GM19238 (cell line): ENCODE data around the gene DPPA2.
"Not testable (repeated sequence)": the region's sequence is repeated elsewhere in the genome, so short reads cannot be mapped to it uniquely, and the experiment has no call there.

Source experiments
- DNase-seq: peaks from one replicate; pipeline ENCODE4 v3.0.0; 2011; ENCODE audit warnings: low spot score; ENCODE audit not compliant: insufficient read length

DPPA2 gene, protein sequence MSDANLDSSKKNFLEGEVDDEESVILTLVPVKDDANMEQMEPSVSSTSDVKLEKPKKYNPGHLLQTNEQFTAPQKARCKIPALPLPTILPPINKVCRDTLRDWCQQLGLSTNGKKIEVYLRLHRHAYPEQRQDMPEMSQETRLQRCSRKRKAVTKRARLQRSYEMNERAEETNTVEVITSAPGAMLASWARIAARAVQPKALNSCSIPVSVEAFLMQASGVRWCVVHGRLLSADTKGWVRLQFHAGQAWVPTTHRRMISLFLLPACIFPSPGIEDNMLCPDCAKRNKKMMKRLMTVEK

DNA sequence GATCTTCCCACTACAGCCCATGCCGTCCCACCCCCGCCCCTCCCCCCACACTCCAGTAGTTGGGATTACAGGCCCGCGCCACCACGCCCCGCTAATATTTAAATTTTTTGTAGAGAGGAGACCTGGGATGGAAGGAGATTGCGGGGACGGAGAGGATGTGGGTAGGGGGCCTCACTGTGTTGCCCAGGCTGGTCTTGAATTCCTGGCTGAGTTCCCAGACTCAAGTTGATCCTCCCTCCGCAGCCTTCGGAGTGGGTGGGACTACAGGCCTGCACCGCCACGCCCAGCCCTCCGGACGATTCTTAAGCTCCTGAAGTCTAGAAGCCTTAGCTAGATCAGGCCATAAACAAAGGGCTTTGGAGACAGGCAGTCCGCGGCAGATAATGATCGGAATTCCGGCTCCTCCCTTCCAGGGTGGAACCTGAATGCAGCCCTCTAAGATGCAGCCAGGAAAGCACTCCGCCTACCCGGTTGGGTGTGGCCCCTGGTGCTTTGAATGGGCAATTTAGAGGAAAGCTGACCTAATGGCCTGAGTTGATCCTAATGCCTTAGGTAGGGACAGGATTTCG, at the start of gene DPPA2:
Gene DPPA2 (minus strand): TSS at position 356 of the 569 bp plus-strand sequence. CDS start 1,975 bp downstream, outside the sequence.
- no peak for DNase-seq

DNA sequence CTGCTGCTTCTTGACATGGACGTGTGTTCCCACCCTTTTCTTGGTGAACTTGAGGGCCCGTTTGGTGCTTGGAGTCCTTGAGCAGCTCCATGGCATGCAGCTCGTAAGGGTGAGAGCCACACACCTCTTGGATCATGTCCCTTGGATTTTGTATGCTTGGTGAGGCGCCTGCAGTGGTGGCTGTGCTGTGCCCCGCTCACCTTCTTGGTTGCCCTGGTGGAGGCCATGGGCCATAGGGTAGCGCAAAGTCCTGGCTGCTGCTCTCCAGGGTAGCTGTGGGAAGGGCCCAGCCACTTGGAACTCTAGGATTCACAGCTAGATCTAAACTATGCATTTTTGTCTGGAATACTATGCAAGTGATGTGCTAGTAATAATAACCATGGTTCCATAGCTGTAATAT, 47.8 kb upstream of the DPPA2 start:
- DNase-seq, result no peak

DNA sequence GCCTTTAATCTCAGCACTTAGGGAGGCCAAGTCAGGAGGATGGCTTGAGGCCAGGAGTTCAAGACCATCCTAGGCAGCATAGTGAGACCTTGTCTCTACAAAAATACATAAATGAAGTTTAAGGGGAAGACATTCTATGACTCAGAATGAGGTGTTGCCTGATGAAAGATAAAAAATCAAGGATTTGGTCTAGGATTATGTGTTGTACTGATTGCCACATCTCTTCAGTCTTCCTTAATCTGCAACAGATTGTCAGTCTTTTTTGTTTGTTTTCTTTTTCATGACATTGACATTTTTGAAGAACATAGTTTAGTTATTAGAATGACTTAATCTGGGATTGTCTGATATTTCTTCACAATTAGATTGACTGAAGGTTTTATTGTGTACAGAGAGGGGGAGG, 47.3 kb upstream of the DPPA2 start:
- no peak for DNase-seq

DNA sequence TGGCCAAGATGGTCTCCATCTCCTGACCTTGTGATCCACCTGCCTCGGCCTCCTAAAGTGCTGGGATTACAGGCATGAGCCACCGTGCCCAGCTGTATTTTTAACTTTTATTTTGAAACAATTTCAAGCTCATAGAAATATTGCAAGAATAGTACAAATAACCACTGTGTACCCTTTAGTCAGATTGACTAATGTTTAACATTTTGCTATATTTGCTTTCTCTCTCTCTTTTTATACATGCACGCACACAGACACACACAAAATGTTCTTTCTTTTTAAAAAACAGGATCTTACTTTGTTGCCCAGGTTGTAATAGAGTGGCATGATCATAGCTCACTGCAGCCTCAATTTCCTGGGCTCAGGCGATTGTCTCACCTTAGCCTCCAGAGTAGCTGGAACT, 46.5 kb upstream of the DPPA2 start:
- no peak for DNase-seq

DNA sequence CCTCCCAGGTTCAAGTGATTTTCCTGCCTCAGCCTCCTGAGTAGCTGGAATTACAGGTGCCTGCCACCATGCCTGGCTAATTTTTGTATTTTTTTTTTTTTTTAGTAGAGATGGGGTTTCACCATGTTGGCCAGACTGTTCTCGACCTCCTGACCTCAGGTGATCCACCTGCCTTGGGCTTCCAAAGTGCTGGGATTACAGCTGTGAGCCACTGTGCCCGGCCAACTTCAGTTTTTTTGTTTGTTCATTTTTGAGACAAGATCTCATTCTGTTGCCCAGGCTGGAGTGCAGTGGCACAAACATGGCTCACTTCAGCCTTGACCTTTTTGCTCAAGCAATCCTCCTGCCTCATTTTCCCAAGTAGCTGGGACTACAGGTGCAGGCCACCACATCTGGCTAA, 42.5 kb upstream of the DPPA2 start:
- not testable (repeated sequence) for DNase-seq

DNA sequence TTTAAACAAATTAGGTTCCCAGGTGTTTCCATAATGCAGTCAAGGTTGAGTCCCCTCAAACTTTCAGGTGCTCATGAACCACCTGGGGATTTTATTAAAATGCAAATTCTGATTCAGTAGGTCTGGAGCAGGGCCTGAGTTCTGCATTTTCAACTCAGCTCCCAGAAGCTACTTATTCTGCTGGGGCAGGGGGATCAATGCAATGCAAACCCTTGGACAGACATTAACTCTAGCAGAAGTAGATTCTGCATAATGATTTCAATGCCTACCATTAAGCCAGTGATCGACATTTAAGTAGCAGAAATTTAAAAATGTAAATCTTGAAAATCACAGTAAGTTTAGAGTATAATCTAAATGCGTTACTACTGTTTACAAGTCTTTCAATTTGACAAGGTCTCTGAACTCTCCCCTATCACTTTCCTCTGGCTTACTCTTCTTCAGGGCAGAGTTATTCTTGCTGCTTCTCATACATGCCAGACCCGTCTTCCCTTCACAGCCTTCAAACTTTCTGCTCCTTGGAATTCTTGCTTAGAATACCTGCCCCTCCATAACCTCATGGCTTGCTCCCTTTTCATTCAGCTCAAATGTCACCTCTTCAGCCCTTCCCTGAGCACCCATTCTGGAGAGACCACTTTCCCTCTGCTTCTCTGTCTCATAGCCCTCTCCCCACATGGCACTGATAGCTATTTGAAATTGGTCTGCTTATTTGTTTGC, 40.3 kb upstream of the DPPA2 start:
- no peak for DNase-seq

DNA sequence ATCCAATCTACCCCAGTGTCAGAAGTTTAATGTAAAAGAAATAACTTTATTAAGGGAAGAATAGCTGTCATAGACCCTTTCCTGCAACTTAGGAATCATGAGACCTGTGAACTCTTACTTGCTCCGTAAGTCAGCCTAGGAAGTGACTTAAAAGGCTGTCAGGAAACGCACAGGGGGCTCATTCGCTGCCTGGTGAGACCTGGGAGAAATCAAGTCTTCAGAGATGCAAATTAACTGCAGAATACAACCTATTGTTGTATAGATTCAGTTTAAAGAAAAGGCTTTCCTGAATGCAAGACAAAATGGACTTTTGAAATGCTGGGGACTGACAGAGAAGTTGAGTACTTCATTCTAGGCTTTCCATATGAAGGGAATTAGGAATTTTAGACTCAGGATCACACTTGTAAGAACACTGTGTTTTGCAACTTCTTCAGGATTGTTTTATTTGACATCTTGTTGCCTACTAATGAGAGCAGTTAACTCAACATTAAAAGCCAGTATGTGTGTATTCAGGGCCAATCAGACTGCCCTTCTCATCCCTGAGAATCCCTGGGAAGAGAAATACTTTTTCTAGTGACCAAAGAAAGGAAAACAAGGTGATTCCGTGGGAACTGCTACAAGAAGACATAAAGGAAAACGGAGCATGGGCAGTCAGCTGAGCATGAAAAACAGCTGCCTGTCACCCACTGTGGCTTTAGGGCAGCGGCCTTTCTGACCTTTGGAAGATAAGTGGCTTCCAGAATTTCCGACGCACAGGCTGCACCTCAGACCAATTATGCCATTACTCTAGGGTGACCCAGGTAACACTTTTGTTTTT, 39.5 kb upstream of the DPPA2 start:
- DNase-seq, result no peak

DNA sequence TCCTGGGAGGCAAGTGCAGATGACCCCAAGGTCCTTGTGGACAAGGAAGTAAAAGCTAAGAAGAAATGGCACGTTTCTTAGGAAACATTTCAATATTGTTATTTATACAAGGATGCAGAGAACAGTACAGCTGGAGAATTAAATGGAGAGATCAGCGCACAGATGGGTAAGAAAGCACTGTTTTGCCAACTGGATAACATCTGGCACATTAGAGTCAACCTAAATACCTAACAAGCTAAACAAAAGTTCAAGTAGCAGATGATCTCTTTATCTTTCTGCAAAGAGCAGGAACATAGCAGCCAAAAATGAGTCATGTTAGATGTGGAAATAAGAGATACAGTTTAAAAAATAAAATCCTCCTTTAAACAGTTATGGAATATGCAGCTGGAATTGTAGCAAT, 36.7 kb upstream of the DPPA2 start:
- no peak for DNase-seq

DNA sequence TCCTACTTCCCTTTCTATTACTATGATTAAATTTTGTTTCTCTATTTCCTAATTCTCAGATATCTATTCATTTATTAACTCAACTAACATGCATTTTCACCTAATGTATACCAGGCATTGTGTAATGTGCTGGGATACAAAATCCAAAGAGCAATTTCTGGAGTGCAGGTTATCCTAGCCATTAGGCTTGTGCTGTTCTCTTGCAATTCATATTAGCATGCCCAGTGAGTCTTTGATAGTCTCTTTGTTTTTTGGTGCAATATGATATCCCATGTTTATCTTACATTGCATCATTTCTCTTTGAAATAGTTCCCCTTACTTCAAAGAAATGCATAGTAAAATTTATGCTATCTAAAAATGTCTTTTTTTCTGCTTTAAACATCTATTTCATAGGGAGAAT, 34.9 kb upstream of the DPPA2 start:
- no peak for DNase-seq

DNA sequence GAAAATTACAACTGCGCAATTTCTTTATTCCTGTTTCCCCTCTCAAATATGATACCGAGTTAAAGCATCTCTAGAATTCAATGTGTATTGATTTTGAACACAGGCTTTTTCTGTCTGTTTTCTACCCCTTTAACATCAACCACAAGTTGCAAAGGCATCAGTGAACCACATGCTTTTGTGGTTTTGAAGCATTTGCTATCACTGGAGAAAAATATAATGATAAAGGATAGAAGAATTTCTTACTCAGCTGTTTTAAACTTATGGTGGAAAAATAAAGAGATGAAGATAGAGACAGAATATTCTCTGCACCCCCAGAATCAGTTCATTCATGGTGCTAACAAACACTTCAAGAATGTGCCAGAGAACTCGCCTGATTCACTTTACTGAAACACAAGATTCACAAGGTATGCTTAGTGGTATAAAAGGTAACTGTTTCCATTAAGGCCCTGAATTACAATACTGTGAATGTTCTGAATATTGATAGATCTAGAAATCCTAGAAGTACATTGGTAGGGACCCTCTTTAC, 30.5 kb upstream of the DPPA2 start:
- no peak for DNase-seq

DNA sequence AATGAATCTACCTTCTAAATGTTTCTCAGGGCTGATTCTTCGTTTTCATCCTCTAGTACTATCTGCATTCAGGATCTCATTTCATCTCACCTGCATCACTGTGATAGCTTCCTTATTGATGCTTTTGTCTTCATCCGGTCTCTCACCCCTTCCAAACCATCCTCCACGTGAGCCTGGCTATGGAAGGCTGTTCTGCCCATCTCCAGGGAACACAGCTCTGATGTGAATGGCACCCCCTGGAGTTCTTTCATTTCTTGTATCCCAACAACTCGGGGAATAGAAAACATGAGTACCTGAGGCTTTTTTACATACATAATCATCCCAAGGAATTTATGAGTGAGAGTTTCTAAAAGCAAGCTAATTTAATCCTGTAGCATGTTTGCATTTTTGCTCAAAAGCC, 29.8 kb upstream of the DPPA2 start:
- no peak for DNase-seq

DNA sequence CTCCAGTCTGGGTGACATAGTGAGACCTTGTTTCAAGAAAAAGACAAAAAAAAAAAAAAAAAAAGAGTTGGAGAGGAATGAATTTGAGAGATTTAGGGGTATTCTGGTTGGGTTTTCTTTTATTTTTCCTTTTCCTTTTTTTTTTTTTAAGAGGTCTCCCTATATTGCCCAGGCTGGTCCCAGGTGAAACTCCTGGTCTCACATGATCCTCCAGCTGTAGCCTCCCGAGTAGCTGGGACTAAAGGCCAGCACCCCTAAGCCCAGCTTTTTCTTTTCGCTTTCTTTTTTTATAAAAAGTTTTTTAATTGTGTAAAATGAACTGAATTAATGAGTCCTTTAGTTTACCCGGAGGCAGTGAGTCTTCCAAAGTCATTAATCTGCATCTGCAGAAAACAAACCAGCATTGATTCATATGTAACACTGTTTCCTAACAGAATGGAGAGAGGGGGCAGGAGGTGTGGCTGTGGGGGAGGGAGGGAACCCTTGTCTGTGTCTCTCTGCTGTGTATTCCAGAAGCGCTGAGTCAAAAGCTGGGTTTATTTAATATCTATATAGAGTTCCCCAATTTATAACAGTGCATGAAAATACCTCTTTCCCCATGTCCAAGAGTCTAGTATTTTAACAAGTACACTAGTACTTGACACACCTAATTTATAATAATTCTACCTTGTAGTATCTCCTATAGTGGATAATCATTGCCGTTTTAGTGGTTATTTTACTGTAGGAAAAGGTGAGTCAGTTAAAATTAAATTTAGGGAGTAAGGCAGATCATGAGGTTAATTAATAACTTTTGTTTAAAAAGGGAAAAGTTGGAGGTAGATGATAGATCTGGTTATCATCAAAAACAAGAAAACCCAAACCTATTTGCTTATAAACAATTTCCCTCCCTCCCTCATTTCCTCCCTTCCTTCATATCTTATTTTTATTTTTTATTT, 23.7 kb upstream of the DPPA2 start:
- no peak for DNase-seq

DNA sequence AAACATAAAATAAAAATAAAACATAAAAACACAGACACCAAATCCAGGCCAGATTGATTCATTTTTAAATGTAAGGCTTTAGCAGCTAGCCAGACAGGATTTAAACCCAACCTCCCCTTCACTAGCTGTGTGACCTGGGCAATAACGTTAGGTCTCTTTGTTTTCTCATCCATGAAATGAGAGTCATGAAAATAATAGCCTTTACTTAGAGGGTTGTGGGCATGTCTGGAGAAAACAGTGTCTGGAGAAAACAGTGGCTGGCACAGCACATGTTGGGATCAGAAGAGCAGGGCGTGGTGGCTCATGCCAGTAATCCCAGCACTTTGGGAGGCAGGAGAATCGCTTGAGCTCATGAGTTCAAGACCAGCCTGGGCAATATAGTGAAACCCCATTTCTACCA, 22.9 kb upstream of the DPPA2 start:
- DNase-seq, result no peak

DNA sequence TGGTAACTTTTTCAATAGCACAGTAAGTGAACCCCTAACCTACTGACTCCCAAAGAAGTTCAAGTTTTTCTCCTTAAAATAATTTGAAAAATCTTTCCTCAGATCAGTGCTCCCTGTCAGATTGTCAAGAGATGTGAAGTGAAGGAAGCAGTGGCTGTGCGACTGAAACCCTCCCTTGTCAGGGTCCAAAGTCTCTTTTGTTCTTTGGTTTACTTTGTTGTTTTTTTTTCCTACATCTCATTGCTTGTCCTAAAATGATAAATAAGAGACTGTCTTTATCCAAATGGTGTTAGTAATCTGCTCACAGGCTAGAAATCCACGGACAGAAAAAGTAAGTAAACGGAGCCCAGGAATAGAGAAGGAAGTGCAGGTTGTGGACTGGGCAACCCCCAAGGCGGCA, 22.0 kb upstream of the DPPA2 start:
- DNase-seq, result no peak

DNA sequence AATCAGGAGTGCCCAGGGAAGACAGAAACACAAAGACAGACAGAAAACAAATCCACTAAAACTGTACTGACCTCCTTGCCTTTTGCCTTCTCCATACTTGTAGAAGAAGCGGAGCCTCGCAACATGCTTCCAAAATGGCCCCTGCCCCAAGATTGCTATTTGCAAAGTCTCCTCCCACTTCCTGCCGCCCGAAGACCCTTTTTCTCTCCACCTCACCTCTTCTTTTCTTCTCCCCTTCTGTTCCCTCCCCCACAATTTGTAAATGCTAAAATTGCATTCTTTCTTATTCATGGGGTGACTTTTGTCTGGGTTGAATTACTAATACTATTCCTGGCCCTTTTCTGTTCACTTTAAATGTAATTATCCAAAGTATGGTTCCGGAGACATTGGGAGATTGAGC, 21.1 kb upstream of the DPPA2 start, which contains the start of gene DPPA4:
Gene DPPA4 (minus strand): TSS at position 154 of the 400 bp plus-strand sequence. CDS start 29 bp downstream, at position 125.
- no peak for DNase-seq

DNA sequence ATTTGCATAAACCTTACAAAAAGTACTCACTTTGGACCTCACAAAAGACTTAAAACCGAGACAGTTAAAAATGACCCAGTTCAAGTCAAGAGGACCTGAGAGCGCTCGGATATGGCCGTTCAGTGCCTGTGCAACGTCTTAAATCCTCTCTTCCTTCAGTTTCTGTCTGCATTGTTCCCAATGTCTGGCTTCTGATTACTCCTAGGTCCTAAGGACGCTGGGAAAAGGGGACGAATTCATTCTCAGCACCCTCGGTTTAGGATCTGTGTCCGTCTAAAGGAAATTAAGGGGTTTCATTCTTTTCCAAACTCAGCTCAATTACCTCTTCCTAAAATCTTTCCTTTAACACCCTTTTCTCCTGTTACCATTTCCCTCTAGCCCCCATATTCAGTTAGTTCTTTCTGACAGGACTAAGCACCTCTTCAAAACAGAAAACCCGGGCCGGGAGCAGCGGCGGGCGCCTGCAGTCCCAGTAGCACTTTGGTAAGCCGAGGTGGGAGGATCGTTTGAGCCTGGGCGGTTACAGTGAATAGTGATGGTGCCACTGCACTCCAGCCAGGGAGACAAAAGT, 20.1 kb upstream of the DPPA2 start:
- DNase-seq, result no peak

DNA sequence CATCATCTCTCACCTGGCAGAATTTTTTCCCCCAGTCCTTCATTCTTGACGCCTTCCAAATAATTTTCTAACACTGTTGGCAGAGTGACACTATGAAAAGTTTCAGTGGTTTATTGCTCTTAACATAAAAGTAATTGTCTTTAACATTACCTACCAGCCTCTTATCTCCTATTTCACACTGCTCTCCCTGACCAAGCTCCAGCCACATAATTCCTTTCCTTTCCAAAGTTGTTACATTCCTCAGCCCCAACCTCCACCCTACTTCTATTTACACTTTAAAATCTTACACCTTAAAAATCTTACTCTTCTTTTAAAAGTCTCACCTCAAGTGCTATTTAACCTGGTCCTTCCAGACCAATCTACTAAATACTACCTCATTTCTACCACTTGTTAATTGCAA, 18.3 kb upstream of the DPPA2 start:
- DNase-seq, result no peak

DNA sequence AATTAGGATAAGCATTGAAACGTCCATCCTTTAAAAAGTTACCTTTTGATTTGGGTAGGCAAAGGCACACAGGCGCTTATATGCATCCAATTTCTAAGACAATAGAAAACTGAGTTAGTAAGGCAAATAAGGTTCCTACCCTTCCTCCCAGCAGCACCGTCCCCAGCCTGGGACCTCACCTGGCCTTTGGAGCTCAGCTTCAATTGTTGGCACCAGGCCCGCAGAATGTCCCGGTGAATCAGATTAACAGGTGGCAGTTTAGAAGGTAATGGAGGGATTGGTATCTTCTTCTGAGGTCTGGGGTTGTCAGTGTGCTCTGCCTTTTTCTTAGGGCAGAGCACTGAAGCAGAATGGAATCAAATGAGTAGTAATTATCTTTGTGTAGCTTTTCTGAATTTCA, 15.4 kb upstream of the DPPA2 start:
- no peak for DNase-seq

DNA sequence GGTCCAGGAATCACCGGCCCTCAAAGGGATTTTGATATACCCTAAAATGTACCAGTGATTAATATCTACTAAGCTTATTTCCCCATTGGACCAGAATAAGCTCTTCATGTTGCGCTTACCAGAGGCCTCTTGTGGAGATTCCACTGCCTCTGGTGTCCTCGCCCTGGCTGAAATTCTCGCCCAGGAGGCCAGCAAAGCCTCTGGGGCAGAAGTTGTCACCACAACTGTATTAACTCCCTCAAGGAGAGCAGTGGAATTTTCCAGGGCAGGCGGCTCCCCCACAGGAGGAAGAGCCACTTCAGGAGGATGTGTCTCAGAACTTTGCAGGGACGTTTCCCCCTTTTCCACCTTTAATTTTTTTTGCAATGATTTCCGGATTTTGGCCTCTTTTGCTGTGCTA, 14.1 kb upstream of the DPPA2 start:
- DNase-seq, result no peak

DNA sequence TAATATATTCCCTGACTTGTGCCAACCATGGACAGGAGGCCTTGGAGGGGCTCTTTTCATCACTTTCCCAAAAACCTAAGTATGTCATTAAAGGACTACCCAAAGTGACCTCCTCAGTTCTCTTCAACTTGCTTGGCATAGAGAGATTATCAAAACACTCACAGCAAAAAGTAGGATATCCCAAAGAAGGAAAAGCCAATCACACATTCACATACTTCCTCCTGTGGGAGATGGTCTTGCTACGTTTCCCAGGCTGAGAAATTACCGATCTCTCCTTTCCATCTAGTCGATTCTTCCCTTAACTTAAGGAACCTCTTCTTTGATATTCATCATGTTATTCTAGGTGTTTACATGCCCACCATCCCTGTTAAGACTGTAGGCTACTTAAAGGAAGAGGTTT, 11.9 kb upstream of the DPPA2 start:
- no peak for DNase-seq
